Stimulated activated CD8-positive, alpha-beta memory T cell treated with anti-CD3 and anti-CD28 coated beads, Interleukin-2, amount 100 ng/mL, for 1 hour (primary cell): Measurements from ENCODE around the gene CTNND2.
"Not testable (repeated sequence)": the region's sequence is repeated elsewhere in the genome, so short reads cannot be mapped to it uniquely, and the experiment has no call there.

ENCODE experiments used
- DNase-seq, 2 donors: peaks; one replicate each; pipeline ENCODE4 v3.0.0-alpha.2; 2020; ENCODE audit warnings: low read depth in 2 of 2

The CTNND2 gene

DNA sequence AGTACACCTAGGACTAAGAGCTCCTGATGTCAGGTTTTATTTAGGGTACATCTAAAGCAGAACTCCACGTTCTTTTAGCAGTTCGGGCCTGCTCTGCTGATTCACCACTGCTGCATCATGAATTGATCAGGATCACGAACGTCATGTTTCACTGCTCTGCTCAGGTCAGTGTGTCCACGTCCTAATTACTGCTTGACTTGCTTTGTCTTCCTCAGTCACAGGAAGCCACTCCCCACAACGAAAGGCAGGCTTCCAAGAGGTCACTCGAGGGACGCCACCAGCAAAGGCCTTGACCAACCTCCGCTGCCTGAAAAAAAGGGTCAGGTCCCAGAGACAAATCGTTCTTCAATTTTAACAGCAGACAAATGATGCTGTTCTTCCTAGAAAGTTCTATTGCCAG is 40.3 kb downstream of the CTNND2 start:
- no peak for DNase-seq

DNA sequence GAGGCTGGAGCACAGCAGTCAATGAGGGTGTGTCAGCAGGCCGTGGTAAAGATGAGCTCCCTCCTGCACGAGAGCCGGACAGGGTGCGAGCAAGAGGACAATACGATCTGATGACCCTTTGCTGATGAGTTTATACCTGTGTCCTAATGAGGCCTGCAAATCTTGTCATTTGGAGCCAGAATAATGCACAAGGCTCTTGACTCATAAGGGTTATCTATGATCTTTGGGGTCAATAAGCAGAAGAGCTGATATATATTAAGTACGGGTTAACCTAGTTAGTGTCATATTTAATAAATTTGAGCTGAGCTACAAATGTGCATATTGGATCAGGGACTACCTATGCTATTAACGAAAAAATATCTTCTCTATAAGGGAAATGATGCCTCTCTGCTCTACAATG is 46.9 kb downstream of the CTNND2 start:
- no peak for DNase-seq

DNA sequence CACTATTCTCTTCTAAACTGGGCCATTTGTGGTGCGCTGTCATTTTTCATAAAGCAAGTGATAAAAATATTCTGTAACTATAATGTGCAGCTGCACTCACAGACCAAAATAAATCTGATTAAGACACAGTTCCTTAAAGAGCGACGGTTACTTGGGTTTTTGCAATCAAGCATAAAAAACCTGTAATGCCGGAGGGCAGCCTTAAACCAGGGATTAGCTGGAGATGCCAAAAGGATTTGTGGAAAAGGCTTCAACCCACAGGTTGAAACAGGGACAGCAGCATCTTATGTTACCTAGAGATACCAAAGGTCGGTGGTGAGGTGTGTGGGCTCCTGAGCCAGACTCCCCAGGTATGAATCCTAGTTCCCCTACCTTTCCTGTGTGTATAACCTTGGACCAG is 49.3 kb downstream of the CTNND2 start:
- DNase-seq = no peak

DNA sequence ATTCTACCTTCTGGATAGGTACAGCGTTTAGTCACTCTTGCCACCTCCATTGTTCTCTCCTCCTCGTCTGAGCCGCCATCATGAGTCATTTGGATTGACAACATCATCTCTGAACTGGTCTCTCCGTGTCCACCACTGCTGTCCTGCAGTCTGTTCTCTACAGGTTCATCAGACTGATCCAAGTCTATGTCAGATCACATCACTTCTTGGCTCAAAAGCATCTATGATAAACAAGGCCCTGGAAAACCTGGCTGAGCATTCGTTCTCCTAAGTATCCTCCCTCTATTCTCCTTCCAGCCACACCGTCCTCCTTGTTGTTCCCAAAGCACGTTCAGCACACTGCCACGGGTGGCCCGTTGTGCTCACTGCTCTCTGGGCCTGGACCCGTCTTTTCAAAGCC is 50.5 kb downstream of the CTNND2 start:
- DNase-seq = no peak

DNA sequence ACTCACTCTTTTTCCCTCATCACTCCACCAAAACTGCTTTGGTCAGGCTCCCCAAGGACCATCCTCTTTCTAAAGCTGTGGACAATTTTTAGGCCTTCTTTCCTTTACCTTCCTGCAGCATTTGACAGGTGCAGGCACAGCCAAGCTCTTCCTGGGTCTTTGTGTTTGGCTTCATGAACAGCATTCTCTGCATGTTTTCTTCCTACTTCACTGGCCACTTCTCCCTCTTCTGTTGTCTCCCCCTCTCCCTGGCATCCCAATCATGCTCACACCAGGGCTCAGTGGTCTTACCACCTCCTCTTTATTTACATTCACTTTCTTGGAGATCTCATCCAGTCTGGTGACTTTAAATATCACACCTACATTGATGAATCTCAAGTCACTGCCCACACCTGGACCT is 51.1 kb downstream of the CTNND2 start:
- DNase-seq = no peak

DNA sequence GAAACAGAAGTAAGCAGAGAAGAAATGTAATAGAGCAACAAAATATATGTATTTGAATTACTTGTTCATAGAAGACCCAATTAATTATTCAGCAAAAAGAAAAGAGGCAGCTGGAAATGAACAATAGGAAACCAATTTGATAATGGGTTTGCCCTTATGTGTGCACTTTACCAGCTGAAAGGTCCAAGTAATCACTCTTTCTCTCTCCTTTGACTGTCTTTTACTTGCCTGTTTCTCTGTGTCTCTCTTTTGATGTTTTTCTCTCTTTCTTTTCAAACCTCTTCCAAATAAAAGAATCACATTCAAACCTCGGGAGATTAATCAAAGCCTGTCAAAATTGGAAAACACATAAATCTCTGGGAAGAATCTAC is 51.5 kb downstream of the CTNND2 start:
- DNase-seq = no peak

DNA sequence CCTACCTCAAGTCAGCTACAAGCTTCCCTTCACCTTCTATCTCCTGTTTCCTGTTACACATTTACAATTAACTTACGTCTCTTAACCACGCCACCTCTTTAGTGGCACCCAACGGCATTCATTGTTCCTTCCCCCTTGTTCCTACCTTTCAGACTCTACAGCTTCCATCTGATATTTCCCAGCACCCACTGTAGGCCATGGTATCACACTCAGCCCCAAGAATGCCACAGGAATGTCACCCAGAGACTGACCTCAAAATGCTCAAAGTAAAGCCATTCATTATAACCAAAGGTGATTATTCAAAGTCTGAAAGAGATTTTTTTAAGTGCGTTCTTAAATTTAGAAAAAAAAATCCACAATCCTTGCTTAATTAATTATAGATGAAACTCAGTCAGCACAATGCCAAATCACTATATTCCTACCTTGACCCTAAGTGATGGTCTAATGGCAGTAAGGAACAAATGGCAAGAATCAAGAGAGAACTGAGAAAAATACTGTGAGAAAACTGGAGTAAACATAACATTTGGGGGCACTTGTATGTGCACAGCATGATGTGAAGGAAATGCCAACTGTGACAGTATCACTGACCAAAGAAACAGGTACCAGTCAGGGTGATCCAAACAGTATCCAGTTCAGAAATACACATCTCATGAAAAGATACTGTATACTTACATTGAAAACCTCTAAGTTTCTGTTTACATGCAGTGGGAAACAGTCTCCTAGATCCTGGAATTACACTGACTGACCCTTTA is 52.1 kb downstream of the CTNND2 start:
- no peak for DNase-seq

DNA sequence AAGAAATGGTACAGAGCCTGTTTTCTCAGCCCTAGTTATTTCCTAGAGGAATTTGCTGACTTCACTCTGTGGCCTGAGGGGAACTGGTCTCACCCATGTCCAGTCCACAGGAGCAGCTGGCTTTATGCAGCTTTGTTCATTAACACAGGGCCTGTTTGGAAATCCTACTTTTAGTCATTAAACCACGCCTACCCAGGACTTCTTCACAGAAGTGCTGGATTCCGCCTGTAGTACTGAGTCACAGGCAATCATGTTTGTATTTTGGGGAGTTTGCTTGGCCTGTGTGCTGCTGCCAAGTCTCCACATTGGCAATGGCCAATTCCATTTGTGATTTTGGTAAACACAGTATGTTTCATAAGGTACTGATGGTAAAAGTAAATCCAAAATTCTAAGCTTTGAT is 52.8 kb downstream of the CTNND2 start:
- DNase-seq = no peak

DNA sequence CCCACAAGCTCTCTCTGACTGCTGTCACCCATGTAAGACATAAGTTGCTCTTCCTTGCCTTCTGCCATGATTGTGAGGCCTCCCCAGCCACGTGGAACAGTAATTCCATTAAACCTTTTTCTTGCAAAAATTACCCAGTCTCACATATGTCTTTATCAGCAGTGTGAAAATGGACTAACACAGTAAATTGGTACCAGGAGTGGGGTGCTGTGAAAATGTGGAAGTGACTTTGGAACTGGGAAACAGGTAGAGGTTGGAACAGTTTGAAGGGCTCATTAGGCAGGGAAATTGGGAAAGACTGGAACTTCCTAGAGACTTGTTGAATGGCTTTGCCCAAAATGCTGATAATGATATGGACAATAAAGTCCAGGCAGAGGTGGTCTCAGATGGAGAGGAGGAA is 75.7 kb downstream of the CTNND2 start:
- not testable (repeated sequence) for DNase-seq

DNA sequence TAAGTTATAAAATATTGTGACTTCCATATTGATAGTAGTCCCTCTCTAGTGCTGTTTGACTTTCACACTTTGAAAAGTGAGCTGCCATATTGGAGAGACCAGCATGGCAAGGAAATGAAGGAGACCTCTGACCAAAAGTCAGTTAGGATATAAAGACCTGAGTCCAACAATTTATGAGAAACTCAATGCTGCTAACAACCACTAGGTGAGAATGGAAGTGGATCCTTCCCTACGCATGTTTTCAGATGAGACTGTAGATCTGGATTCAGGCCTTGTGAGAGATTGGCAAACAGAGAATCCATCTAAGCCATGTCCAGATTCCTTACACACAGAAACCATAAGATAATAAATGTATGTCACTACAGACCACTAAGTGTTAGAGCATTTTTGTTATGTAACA is 81.6 kb downstream of the CTNND2 start:
- DNase-seq = no peak

DNA sequence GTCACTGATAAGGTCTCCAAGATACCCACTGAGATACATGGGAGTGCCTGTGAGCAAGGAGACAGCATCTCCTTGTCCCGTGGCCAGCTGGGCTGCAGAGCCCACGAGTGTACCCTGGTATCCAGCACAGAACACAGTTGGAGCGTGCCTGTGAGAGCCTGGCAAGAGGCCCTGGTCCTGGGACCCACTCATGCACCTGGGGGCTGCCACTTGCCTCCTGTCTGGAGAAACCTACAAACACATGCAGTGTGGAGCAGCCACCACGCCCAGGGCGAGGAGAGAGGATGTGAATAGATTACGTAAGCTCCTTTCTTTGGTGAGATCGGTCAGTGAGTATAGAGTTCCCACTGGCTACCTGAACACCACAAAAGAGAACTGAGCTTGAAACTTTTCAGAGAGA is 88.3 kb downstream of the CTNND2 start:
- no peak for DNase-seq

DNA sequence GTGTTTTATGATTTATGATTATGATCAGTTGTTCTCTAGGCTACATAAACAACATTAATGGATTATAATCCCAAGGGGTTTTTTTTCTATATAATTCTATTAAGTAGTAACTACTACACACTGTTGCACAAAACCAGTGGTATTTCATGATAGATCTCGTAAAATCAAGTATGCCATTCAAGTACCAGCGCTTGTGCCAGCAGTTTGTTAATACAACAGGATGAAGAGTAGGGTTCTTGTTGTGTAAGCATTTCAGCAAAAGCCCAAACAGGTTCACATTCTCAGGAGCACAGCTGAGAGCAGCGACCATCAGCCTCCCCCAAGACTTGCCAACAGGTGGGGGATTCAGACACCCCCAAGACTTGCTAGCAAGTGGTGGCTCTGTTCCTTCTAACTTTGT is 88.8 kb downstream of the CTNND2 start:
- no peak for DNase-seq

DNA sequence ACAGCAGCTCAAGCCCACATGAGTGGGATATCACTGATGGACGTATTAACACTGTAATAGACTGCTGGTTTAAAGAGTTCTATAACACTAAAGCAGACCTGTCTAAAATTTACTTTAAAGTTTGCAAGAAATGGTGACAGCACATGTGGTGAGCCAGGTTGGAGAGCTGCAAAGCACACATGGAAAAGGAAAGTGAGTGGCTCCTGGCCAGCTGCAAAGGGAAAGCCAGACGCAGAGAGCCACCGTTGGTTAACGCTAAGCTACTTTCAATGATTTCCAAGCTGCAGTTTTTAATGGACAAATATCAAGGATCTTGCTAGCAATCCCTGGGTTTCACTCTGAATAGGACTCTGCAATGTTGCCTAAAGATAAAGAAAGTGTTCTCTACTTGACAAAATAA is 89.9 kb downstream of the CTNND2 start:
- no peak for DNase-seq

DNA sequence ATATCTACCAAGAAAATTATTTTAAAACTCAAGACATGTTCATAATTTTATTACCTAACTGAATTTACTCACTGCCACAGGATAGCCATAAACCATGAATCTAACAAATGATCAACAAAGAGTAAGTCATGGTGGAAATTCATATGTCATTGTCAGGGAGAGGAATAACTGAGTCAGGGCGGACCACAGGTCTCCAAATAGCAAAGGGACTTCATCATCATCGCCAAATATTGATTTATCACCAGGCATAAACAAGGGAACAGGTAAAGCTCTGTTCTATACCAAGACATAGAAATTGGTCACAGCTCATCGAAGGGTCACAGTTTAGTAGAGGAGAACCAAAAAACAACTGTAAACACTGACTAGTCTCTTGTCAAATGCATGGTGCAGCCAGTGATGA is 94.8 kb downstream of the CTNND2 start:
- no peak for DNase-seq

DNA sequence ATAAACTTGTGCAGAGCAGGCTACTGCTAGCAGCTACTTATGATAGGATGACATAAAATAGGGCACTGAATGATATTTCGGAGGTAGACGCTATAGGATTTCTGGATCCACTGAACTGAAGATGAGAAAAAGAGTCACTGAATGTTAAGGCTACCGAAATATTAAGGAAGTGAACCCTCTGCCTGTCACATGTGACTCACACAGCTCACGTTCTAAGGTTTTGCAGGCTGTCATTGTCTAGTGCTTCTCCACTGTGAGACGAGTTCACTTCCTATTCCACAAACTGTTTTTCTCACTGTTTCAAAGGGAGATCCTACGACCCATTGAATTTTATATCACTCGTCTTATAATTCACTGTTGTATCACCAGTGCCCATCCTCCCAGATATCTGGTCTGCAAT is 100.8 kb downstream of the CTNND2 start:
- DNase-seq = no peak

DNA sequence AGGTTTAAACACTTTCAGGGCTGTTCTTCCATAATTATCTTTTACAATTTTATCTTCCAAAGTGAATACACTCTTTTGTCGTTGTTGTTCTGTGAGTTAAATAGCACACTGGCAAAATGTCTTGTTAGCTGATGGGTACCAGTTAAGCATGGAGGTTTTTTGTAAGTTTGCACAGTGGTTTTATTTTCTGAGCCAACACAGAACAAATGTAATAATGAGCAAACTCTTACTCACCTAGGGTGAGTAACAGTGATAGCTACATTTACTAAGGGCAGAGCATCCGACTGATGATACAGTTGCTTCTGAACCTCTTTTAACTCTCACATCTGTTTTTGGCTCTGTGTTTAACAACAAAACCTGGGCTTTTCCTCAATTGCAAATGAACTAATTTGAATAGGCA is 103.2 kb downstream of the CTNND2 start:
- DNase-seq = no peak

DNA sequence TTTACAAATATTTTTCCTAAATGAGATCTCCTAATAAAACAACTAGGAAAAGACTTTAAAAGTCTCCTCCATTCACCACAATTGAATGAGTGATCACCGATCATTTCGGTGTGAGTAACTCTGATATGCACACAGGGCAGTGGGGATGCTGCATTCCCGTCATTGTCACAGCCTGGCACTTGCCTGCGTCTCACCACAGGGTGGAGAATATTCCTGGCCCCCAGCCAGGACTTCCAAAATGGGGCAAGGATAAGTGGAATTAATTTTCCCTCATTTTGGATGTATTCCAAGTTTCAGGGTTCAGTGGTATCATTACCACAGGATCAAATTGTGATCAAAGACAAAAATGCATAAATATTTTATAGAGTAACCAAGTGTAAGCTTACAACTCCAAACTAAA is 107.1 kb downstream of the CTNND2 start:
- no peak for DNase-seq

DNA sequence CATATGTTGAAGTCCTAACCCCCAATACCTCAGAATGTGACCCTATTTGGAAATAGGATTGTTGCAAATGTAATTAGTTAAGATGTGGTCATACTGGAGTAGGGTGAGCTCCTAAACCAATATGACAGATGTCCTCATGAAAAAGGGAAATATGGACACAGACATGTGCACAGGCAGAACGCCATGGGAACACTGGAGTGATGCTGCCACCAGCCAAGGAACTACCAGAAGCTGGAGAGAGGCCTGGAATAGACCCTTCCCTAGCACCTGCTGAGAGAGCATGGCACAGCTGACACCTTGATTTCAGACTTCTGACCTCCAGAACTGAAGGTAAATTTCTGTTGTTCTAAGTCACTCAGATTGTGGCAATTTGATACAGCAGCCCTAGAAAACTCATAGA is 110.8 kb downstream of the CTNND2 start:
- no peak for DNase-seq

DNA sequence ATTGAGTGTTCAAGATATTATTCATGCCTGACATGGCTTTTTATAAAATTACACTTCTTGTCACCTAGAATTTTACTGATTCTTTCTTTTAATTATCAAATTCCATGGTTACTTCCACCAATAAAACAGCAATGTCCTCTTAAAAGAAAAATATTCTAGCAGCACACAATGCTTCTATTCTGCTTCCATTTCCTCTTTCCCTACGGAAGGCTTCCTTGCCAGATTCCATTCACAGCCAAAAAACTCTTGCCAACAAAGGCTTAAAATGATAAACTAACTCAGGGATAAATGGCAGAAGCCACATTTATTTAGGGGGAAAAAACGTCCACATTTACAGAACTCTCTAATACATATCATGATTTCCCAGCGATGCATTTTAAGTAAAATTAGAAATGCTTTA is 111.6 kb downstream of the CTNND2 start:
- DNase-seq = no peak

DNA sequence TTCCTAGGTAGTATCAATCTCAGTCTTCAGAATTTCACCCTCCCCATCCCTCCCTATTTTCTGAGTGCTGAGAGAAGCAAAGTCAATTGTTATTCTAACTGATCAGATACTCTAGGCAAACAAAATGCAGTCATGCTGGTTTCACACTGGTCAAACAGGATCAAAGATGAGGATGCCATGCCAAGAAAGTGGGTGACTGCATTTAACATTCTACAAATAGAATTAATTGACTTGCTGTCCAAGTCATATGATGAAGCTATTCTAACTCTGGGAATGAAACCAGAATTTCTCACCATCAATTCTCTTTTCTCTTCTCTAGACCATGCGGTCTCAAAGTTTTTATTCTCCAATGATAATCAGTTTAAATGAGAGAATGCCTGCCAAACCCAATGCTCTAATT is 112.5 kb downstream of the CTNND2 start:
- no peak for DNase-seq

DNA sequence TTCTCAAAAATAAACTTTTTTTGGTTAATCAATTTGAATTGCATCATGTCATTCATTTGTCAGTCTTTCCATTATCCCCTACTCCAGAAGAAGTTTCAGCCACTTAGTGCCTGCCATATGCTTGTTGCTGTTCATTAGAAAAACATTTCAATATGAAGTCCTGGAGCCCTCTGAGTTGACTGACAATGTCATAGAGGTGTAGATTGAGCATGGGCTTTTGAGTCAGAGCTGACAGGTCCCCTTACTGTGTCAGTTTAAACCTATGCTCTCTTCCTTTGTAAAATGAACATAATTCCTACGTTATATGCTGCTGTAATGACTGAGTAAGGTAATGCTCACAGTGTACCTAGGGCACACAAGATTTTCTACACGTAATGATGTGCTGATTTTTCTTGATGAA is 114.0 kb downstream of the CTNND2 start:
- DNase-seq = no peak

DNA sequence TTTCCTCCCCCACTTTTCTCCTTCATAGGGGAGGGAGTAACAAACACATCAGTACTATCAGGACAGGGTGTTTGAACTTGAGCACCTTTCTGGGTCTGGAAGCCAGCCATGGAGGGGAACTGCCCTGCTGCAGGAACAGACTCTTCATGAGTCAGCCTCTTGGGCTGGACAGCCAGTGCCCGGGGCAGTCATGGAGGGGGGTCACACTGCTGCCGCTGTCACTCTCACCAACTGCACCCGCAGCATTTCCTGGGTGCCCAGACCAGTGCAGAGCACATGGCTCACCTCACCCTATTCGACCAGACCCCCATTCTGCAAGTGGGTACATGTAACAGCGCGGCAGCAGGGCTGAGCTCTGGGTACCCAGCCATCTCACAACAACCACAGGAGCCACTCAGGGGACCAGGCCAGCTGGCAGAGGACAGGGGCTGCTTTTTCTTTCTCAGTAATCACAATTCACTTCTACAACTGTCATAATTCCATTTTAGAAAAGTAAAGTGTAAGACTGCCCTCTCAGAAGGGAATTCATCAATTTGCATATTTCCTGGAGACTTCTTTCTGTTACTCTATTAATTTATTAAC is 118.4 kb downstream of the CTNND2 start:
- no peak for DNase-seq

DNA sequence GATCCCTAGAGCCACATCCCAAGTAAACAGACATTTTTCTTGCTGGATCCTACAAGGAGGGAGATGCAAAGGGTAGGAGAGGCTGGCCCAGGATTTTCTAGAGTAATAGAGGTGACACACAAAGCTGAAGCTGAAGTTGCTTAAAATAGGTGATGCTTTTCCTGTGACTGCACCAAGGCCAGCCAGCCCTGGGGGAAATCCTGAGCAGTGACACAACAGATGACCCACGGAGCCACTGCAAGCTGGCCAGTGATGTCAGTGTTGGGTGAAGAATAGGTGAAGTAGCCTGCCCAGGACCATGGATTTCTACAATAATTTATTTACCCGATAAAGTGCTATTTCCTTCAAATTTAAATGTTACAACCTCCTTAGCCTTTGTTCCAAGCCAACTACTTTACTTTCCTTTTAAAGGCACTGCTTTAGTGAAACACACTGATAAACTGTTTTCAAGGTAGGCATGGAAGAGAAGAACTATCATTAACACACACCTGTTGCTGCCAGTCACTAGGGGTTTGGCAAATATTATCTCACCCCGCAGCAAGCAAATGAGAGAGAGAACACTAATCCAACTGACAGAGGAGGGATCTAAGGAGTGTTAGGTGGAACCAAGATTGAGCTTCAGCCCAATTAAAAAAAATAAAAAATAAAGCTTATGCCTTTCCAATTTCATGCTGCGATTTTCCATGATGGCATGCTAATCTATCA is 123.5 kb downstream of the CTNND2 start:
- no peak for DNase-seq
